Activated CD8-positive, alpha-beta memory T cell treated with anti-CD3 and anti-CD28 coated beads, Interleukin-2, amount 50 U/mL, for 24 hours (primary cell): ENCODE measurements around the gene LRP10.
"Not testable (repeated sequence)": the region's sequence is repeated elsewhere in the genome, so short reads cannot be mapped to it uniquely, and the experiment has no call there.

ENCODE experiments used
- DNase-seq: peaks from one replicate; pipeline ENCODE4 v3.0.0-alpha.2; 2020; ENCODE audit errors: extremely low read depth

LRP10 gene

DNA sequence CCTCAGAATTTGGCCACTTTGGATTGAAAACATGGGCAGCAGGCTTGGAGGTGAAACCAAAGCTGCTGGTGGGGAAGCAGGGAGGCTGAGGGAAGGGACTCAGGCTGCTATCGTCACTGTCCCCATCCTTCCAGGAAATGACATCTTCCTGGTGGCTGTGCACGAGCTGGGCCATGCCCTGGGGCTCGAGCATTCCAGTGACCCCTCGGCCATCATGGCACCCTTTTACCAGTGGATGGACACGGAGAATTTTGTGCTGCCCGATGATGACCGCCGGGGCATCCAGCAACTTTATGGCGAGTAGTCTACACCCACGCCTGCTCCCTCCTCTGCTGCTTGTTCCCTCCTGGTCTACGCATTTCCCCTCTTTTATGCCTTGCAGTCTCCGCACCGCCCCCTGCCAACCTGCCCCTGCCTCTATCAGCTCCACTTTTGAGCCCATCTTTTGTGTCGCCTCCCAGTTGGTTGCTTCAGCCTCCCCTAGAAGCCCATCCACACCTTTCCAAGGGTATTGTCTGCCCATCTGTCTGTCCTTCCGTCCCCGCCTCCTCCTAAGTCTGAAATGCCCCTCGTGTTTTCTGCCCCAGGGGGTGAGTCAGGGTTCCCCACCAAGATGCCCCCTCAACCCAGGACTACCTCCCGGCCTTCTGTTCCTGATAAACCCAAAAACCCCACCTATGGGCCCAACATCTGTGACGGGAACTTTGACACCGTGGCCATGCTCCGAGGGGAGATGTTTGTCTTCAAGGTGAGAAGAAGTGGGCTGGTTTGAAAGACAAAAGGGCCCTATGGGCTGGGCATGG, 28.2 kb upstream of the LRP10 start:
- DNase-seq = no peak

DNA sequence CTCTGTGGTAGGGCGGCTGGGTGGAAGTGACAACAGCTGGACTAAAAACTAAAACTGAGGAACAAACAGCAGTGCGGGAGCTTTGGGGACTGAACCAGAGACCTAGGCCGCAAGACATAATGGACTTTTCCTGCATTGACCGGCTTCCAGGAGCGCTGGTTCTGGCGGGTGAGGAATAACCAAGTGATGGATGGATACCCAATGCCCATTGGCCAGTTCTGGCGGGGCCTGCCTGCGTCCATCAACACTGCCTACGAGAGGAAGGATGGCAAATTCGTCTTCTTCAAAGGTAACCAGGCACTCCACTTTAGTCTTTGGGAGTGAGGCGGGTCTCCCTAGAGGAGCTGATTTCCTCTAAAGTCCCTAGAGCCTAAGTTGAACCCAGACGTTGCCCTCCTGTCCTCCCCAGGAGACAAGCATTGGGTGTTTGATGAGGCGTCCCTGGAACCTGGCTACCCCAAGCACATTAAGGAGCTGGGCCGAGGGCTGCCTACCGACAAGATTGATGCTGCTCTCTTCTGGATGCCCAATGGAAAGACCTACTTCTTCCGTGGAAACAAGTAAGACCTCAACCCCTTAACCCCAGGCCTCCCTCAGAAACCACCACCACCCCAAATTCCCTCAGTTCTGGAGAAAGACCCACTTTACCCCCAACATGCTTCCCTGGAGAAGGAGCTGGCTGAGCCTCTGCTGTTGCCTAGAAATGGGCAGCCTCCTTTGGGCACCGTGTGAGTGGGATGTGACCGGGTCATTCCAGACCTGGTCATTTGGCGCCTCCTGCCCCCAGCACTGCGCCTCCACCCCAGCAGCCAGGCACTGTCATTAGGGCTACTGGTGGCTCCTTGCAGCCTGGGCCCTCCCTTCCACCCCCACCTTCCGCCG, 27.1 kb upstream of the LRP10 start:
- DNase-seq = no peak

DNA sequence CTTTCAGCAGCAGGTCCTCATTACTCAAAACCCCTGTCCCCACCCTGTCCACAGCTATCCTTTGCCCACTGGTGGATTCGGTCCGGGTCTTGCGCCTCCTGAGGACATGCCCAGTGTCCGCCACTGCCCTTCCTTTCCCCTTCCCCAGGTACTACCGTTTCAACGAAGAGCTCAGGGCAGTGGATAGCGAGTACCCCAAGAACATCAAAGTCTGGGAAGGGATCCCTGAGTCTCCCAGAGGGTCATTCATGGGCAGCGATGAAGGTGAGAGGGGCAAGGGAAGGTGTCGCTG, 26.5 kb upstream of the LRP10 start:
- no peak for DNase-seq

DNA sequence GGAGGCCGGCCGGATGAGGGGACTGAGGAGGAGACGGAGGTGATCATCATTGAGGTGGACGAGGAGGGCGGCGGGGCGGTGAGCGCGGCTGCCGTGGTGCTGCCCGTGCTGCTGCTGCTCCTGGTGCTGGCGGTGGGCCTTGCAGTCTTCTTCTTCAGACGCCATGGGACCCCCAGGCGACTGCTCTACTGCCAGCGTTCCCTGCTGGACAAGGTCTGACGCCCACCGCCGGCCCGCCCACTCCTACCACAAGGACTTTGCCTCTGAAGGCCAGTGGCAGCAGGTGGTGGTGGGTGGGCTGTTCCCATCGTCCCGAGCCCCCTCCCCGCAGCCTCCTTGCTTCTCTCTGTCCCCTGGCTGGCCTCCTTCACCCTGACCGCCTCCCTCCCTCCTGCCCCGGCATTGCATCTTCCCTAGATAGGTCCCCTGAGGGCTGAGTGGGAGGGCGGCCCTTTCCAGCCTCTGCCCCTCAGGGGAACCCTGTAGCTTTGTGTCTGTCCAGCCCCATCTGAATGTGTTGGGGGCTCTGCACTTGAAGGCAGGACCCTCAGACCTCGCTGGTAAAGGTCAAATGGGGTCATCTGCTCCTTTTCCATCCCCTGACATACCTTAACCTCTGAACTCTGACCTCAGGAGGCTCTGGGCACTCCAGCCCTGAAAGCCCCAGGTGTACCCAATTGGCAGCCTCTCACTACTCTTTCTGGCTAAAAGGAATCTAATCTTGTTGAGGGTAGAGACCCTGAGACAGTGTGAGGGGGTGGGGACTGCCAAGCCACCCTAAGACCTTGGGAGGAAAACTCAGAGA, 25.5 kb upstream of the LRP10 start:
- no peak for DNase-seq

DNA sequence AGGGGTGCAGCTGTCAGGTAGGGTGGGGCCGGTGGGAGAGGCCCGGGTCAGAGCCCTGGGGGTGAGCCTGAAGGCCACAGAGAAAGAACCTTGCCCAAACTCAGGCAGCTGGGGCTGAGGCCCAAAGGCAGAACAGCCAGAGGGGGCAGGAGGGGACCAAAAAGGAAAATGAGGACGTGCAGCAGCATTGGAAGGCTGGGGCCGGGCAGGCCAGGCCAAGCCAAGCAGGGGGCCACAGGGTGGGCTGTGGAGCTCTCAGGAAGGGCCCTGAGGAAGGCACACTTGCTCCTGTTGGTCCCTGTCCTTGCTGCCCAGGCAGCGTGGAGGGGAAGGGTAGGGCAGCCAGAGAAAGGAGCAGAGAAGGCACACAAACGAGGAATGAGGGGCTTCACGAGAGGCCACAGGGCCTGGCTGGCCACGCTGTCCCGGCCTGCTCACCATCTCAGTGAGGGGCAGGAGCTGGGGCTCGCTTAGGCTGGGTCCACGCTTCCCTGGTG, 24.7 kb upstream of the LRP10 start:
- no peak for DNase-seq

DNA sequence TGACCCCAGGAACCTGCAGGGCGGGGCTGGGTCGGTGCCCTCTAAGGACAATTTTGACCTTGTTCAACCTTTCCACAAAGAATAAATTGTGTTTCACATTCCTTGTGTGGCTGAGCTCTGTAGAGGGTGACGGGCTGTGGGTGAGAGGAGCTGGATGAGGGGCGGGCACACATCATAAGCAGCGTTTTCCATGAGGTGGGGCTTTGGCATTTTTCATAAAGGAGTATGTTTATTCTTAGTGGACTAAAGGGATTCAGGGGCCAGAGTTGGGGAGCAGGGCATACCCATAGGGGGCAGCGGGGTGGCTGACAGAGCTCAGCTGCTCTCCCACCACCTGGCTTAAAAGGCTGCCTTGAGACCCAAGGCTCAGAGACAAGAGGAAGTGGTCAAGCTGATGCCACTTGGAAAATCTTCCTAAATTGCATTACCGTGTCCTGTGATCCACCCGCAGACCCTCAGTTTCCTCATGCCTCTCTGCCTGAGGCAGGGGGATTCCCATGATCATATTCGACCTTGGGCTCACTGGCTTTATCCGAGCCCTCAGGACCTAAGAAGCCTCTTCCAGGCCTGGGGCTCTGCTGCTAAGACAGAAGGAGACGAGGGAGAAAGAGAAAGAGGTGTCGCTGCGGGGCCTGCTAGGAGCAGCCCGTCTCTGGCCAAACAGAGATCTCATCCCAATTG, 23.7 kb upstream of the LRP10 start:
- no peak for DNase-seq

DNA sequence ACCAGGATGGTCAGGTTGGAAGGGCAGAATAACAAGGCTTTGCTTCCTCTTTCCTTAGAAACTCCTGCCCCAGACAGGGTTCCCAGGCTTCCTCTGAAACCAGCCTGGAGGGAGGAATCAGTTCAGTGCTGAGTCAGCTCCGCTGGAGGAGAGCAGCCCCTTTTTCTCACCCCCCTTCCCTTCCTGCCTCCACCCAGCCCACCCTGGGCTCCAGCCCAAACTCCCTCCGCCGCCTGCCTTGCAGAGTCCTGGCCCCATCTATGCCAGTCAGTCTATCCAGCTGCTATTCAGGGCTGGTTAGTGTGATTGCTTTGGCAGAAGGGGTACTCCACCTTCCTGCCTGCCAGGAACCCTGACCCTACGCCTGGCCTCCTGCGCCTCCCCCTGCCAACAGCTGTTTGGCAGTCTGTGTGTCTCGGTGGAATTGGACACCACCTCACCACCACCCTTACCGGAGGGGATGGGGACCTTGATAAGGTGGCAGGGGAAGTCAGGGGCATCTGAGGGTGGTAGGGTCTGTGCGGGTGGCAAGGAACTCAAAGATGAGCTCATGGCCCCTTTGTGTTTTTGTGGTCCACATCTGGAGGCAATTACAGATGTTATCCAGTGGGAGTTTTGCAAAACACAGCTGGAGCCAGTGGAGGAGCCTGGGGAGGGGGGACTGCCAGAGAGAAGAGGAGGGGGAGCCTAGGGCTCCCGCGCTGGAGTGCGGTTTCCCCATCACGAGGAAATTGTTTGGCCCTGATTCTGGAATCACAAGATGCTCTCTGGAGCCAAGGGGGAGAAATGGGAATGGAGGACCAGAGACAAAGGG, 23.0 kb upstream of the LRP10 start:
- DNase-seq = no peak

DNA sequence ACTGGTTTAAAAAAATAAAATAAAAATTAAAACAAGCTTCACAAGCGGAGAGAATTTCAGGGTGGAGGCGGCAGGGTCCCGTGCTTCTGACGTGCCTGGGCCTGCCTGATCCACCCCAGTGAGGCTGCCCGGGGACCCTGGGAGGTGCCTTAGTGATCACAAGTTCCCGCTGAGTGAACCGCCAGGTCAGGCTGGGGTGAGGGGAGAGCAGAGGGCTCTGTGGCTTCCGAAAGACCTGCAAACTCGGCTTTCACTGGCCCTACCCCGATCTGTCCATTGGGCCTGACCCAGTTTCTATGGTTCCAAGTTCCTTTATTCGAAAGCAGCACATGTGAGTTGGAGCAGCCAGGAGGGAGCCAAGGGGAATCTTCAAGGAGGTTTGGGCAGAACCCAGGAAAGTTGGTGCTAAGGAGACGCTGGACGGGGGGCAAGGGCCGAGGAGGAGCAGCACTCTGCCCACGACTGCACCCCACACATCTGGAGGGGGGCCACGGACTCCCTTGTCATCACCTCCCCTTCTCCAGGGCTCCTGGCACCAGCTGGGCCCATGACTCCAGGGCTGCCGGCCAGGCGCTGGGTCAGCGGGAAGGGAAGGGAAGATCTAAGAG, 22.2 kb upstream of the LRP10 start:
- DNase-seq = no peak

DNA sequence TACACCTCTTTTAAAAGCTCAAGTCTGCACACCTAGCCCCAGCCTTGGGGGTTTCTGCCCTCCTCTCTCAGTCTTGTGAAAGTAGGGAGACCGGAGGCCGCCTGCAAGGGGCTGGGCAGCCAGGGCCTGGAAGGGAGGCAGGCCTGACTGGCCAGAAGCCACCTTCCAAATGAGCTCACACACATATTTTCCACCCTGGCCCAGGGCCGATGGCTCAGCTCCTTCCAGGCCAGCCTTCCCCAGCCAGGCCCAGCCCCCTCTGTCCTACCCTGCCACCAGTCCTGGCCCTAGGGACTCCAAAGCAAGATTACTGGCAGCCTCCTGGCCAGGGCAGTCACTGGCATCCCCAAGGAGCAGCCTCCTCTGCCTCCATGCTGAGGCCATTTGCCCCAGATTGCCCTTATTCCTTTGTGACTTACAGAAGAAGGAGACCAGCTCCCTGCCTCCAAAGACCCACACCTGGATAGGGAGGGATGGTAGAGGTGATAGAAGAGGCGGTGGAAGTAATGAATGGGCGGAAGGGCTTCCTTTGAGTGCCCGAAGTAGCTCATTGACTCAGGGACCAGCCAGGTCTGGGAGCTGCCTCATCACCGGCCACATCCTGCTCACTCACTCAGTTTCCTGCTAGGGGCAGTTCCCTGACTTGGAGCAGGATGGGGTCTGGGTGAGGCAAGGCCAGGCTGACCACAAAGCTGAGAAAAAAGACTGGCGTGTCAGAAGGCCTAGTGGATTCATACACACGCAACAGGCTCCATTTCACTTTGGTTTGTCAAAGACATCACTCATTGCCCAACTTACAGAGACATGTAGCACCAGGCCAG, 20.4 kb upstream of the LRP10 start:
- no peak for DNase-seq

DNA sequence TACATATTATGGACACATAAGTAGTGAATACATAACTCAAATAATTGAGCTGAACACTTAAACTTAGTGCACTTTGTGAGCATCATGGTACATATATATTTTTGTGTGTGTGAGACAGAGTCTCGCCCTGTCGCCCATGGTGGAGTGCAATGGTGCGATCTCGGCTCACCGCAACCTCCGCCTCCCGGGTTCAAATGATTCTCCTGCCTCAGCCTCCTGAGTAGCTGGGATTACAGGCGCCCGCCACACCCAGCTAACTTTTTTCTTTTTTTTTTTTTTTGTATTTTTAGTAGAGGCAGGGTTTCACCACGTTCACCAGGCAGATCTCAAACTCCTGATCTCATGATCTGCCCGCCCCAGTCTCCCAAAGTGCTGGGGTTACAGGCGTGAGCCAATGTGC, 19.4 kb upstream of the LRP10 start:
- DNase-seq = not testable (repeated sequence)

DNA sequence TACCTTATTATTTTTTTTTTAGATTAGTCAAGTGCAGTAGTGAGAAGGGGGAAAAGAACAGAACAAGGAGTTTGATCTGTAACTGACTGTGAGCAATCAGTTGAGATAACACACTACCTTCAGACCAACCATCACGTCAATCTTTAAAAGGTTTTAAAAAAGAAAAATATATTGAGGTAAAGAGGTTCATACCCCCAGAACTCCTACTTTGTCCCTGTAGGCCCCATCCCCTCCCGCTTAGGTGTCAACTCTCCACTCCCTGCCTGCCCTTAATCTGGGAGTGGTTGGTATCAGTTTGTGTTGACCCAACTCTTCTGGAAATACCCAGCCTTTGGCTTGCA, 19.0 kb upstream of the LRP10 start:
- DNase-seq = no peak

DNA sequence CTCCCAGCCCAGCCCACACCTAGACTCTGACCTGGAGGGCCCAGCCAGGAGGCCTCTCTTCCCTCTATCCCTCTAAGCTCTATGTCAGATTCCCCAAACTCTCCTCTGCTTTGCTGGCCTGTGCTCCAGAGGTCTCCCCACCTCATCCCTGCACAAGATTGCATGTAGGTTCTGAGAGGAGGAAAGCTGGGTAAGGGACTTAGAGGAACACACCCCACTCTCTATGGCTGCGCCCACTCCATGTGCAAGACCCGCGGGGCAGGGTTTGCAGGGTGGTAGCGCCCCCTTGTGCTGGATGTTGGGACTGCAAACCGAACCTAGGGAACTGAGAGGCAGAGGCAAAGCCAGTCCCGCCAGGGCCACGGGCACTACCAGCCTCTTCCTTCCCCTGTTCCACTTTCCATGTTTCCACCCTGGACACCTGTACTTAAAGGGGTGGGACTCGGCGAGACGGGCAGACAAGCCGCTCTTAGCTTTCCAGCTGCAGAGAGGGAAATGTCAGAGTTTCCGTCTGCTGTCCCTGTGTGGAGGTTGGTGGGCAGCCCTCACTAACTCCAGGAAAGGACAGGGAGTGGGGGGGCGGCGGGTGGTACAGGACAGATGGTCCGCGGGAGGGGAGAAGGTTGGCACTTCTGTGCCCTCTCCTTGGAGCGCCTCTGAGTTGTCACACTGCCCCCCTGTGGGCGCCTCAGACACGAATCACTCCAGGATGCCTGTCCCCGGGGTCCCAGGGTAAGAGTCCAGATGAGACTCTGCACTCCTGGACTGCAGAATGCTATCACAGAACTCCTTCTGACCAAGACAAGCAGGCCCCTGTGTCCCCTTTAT, 18.4 kb upstream of the LRP10 start:
- DNase-seq = peak; percentile 87

DNA sequence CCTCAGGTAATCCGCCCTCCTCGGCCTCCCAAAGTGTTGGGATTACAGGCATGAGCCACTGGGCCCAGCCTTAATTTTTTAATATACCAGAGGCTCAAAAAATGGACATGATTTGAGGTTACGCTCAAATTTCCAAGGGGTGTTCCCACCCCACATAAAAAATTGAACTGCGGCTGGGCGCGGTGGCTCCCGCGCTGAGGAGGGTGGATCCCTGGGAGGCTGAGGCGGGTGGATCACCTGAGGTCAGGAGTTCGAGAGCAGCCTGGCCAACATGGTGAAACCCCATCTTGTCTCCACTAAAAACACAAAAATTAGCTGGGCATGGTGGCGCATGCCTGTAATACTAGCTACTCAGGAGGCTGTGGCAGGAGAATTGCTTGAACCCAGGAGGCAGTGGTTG, 17.2 kb upstream of the LRP10 start:
- not testable (repeated sequence) for DNase-seq

DNA sequence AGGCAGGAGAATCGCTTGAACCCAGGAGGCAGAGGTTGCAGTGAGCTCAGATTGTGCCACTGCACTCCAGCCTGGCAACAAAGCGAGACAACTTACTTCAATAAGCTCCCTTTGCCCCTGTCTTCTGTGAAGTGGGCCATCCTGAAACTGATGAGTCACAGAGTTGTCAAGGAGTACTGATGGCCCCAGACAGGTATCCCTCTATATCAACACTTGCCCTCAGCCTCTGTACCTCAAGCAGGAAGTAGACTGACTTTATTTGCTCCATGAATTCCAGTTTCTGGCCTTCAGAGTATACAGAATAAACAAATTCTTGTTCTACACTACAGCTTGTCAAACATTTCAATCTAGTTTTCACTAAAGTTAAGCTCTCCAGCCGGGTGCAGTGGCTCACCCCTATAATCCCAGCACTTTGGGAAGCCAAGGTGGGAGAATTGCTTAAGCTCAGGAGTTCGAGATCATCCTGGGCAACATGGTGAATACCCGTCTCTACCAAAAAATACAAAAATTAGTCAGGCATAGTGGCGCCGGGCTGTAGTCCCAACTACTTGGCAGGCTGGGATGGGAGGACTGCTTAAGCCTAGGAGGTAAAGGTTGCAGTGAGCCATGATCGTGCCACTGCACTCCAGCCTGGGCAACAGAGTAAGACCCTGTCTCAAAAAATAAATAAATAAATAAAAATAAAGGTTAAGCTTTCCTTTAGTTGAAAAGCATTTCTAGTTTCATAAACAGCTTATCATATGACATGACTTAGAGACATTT, 16.4 kb upstream of the LRP10 start:
- no peak for DNase-seq

DNA sequence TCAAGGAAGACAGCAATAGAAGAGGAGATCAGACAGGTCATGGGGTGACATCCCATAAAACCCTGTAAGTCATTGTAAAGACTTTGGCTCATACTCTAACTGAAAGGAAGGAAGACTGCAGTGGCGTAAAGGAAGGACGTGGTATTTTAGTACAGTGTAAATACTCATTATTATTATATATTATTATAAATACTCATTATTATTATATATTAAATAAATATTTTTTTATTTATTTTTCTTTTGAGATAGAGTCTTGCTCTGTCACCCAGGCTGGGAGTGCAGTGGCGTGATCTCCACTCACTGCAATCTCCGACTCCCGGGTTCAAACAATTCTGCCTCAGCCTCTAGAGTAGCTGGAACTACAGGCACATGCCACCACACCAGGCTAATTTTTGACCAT, 15.1 kb upstream of the LRP10 start:
- no peak for DNase-seq

DNA sequence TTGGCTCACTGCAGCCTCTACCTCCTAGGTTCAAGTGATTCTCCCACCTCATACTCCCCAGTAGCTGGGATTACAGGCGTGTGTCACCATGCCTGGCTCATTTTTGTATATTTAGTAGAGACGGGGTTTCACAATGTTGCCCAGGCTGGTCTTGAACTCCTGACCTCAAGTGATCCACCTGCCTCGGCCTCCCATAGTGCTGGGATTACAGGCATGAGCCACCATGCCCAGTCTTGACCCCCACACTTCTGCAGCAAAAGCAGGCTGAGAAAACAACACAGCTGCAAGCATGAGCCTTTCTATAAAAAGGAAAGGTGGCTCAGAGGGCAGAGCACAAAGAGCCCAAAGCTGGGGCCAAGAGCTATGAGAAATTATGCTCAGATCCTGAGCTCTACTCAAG, 11.2 kb upstream of the LRP10 start:
- DNase-seq = not testable (repeated sequence)

DNA sequence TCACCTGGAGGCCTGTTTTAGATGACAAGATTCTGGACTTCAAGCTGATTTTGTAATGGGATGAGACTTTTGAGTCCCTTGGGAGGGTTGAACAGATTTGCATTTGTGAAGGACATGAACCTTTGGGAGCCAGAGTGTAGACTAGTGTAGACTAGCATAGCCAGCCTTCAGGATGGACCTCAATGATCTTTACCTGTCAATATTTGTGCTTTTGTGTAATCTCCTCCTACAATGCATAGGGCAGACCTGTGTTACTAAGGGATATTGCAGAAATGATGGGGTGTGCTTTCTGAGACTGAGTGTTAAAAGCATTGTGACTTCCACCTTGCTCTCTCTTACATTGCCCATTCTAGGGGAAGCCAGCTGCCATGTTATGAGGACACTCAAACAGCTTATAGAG, 9.9 kb upstream of the LRP10 start:
- no peak for DNase-seq

DNA sequence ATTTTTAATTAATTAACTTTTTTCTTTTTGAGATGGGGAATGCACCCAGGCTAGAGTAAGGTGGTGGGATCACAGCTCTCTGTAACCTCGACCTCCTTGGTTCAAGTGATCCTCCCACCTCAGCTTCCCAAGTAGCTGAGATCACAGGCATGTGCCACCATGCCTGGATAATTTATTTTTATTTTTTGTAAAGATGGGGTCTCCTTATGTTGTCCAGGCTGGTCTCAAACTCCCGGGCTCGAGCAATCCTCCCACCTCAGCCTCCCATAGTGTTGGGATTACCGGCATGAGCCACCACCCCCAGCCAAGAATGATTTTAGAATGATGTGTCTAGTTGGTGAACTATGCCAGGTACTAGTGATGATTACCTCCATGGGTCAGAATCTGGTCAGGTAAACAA, 6.6 kb upstream of the LRP10 start:
- no peak for DNase-seq
